Lower lobe of right lung (tissue), 2 donors: ENCODE measurements around the gene BTN2A1. TPM values are rescaled to one million over a fixed set of nuclear protein-coding genes. Genes with fewer than 3 reads are reported as not detected.
"Not testable (repeated sequence)": the region's sequence is repeated elsewhere in the genome, so short reads cannot be mapped to it uniquely, and the experiment has no call there.

ENCODE experiments used
- ATAC-seq, 2 donors: fragments of 200-7000 bp; cut with Tn5 transposase; one replicate each; pipeline ENCODE4 v1.9.1; 2020 to 2022; ENCODE audit warnings: mild to moderate bottlenecking in 2 of 2, moderate library complexity in 2 of 2
- DNase-seq: peaks from one replicate; pipeline ENCODE4 v3.0.0-alpha.2; 2020
- H3K27ac ChIP-seq: fragments of 200-600 bp; one replicate; pipeline ENCODE4 v1.8.0; 2022
- H3K27me3 ChIP-seq: fragments of 200-600 bp; one replicate; pipeline ENCODE4 v1.8.0; 2022; ENCODE audit warnings: low read depth
- H3K36me3 ChIP-seq: fragments of 200-600 bp; one replicate; pipeline ENCODE4 v1.8.0; 2022; ENCODE audit warnings: mild to moderate bottlenecking
- H3K4me1 ChIP-seq: fragments of 200-600 bp; one replicate; pipeline ENCODE4 v1.8.0; 2022
- H3K4me3 ChIP-seq: fragments of 200-600 bp; one replicate; pipeline ENCODE4 v1.8.0; 2022; ENCODE audit warnings: mild to moderate bottlenecking
- H3K9me3 ChIP-seq: fragments of 200-600 bp; one replicate; pipeline ENCODE4 v1.8.0; 2022
- CTCF ChIP-seq: fragments of 200-600 bp; IDR thresholded peaks from one replicate; pipeline ENCODE4 v1.8.0; 2022; ENCODE audit warnings: antibody characterized with exemption, mild to moderate bottlenecking
- intact Hi-C: fragments of 100-400 bp; cut with DNase I; formaldehyde crosslinking; loops from one replicate; pipeline ENCODE4 v1.11.0; 2022
- total RNA-seq: library from RNA; stranded (reverse); fragmentation: NEBNext Ultra II Directional; extraction: Animal tissue kit (Norgen Biotek cat#: 25700); gene quantifications from one replicate; pipeline ENCODE4 v1.2.1, GENCODE V29; 2021
- donor health status: DM: no; HTN: yes; CAD: no; lungs with severe emphysema.

Gene BTN2A1
- total RNA-seq, 1 donor from 2014 or later: 27.0 TPM

- no peak overlapping the region for H3K27ac ChIP-seq
- H3K4me3 ChIP-seq: no peak overlapping the region
- no peak for TF ChIP-seq CTCF
- H3K36me3 ChIP-seq: peaks cover 24% of the 10 kb centered on the region
- DNase-seq: no peak
- no peaks in the 10 kb centered on the region for H3K9me3 ChIP-seq
- H3K27me3 ChIP-seq: no peaks in the 10 kb centered on the region
- ATAC-seq: no peak
- H3K4me1 ChIP-seq: peaks cover 39% of the 10 kb centered on the region
- intact Hi-C loops: no loop called here
These were observed 2.3 kb upstream of the BTN2A1 start for GRCh38 chr6:26455357-26455970.

- peaks cover 29% of the 10 kb centered on the region for H3K36me3 ChIP-seq
- TF ChIP-seq CTCF: no peak
- intact Hi-C loops: no loop called here
- H3K27ac ChIP-seq: peak overlapping the region; percentile 95
- ATAC-seq (peak; percentile 42 to 60), DNase-seq (no peak)
- H3K4me3 ChIP-seq: peak overlapping the region; percentile 85
- H3K4me1 ChIP-seq: peaks cover 55% of the 10 kb centered on the region
- H3K9me3 ChIP-seq: no peaks in the 10 kb centered on the region
- no peaks in the 10 kb centered on the region for H3K27me3 ChIP-seq
These were observed 420 bp upstream of the BTN2A1 start for GRCh38 chr6:26457264-26457805.

- TF ChIP-seq CTCF: no peak
- peaks cover 48% of the 10 kb centered on the region for H3K36me3 ChIP-seq
- no peak for ATAC-seq
- intact Hi-C loops: no loop called here
- no peaks in the 10 kb centered on the region for H3K9me3 ChIP-seq
- H3K27ac ChIP-seq: no peak overlapping the region
- no peaks in the 10 kb centered on the region for H3K27me3 ChIP-seq
- H3K4me1 ChIP-seq: peaks cover 55% of the 10 kb centered on the region
- no peak for DNase-seq
- H3K4me3 ChIP-seq: peak overlapping the region; percentile 85
These were observed 1.5 kb downstream of the BTN2A1 start for GRCh38 chr6:26459023-26459810.

GRCh38 chr6:26461353-26461752, 3.6 kb downstream of the BTN2A1 start:
- H3K4me3 ChIP-seq: peak overlapping the region; percentile 18
- H3K9me3 ChIP-seq, intact Hi-C loops, ATAC-seq, H3K27me3 ChIP-seq, H3K27ac ChIP-seq, DNase-seq: not testable (repeated sequence)
- H3K4me1 ChIP-seq: peaks cover 47% of the 10 kb centered on the region
- peaks cover 69% of the 10 kb centered on the region for H3K36me3 ChIP-seq

- H3K36me3 ChIP-seq: peaks cover 96% of the 10 kb centered on the region
- TF ChIP-seq CTCF: no peak
- intact Hi-C loops: no loop called here
- no peak overlapping the region for H3K27ac ChIP-seq
- no peaks in the 10 kb centered on the region for H3K9me3 ChIP-seq
- H3K4me1 ChIP-seq: peaks cover 31% of the 10 kb centered on the region
- DNase-seq (no peak), ATAC-seq (no peak)
- H3K4me3 ChIP-seq: no peak overlapping the region
- no peaks in the 10 kb centered on the region for H3K27me3 ChIP-seq
These were observed 6.3 kb downstream of the BTN2A1 start for GRCh38 chr6:26464014-26464413.
